HEK293 (cell line): ENCODE data around the gene MALSU1.

ENCODE experiments used
- CTCF ChIA-PET: fragments of 350-600 bp; formaldehyde crosslinking; extraction: SDS; loops from one replicate; lab custom pipeline; 2021; ENCODE audit warnings: antibody characterized with exemption; lab: Yijun Ruan, JAX
- POLR2A ChIA-PET: fragments of 300-600 bp; formaldehyde crosslinking; extraction: SDS; loops from one replicate; lab custom pipeline; 2020; ENCODE audit warnings: antibody characterized with exemption, inconsistent platforms; lab: Yijun Ruan, JAX
- H3K27ac ChIP-seq: fragments of 200-500 bp; sonication (Bioruptor generic); 2 replicates; pipeline ENCODE4 v1.5.1; 2014; ENCODE audit warnings: low read depth, low read length, control low read depth, inconsistent platforms; ENCODE audit errors: extremely low read depth
- H3K36me3 ChIP-seq, 2 experiments: fragments of 200-500 bp in 1 of 2; sonication (Bioruptor generic) in 1 of 2; 1 replicate in 1 of 2; 2 replicates in 1 of 2; pipeline ENCODE4 v1.5.1; 2014 to 2017; ENCODE audit warnings: inconsistent platforms in 2 of 2, low read length in 2 of 2; ENCODE audit not compliant: control insufficient read depth in 2 of 2, insufficient read depth in 1 of 2
- H3K4me1 ChIP-seq: fragments of 200-500 bp; sonication (Bioruptor generic); 2 replicates; pipeline ENCODE4 v1.5.1; 2014; ENCODE audit warnings: mild to moderate bottlenecking, low read length, inconsistent platforms; ENCODE audit not compliant: control insufficient read depth, insufficient read depth
- H3K4me3 ChIP-seq: 2 replicates; pipeline ENCODE4 v1.5.1; 2011; ENCODE audit warnings: low read depth, mild to moderate bottlenecking, control low read depth, low read length, moderate library complexity
- H3K9me3 ChIP-seq: fragments of 200-500 bp; sonication (Bioruptor generic); 2 replicates; pipeline ENCODE4 v1.5.1; 2014; ENCODE audit warnings: low read depth, low read length, inconsistent platforms; ENCODE audit not compliant: control insufficient read depth, insufficient read depth
- HOXD13 ChIP-seq: sonication (generic); formaldehyde crosslinking; IDR thresholded peaks from 2 replicates; pipeline ENCODE4 v1.8.0; 2022; ENCODE audit warnings: missing genetic modification reagents, borderline replicate concordance
- IKZF3 ChIP-seq: fragments of 450-650 bp; IDR thresholded peaks from 2 replicates; pipeline ENCODE4 v1.5.0; 2018; ENCODE audit warnings: missing biosample characterization, mild to moderate bottlenecking, missing genetic modification characterization, moderate library complexity
- MEIS1 ChIP-seq: sonication (generic); formaldehyde crosslinking; IDR thresholded peaks from 2 replicates; pipeline ENCODE4 v1.8.1; 2022; ENCODE audit warnings: missing genetic modification reagents, mild to moderate bottlenecking, borderline replicate concordance
- PRDM4 ChIP-seq: fragments of 450-650 bp; formaldehyde crosslinking; IDR thresholded peaks from 2 replicates; pipeline ENCODE4 v1.5.1; 2017; ENCODE audit warnings: missing biosample characterization, missing genetic modification characterization
- REPIN1 ChIP-seq: fragments of 450-650 bp; formaldehyde crosslinking; IDR thresholded peaks from 2 replicates; pipeline ENCODE4 v1.5.1; 2017; ENCODE audit warnings: missing biosample characterization, missing genetic modification characterization, low read depth
- TSHZ1 ChIP-seq: fragments of 450-650 bp; formaldehyde crosslinking; IDR thresholded peaks from 2 replicates; pipeline ENCODE4 v1.5.1; 2016; ENCODE audit warnings: missing biosample characterization, missing genetic modification characterization, borderline replicate concordance
- ZNF157 ChIP-seq: fragments of 450-650 bp; formaldehyde crosslinking; IDR thresholded peaks from 2 replicates; pipeline ENCODE4 v1.5.1; 2016; ENCODE audit warnings: missing biosample characterization, missing genetic modification characterization
- ZNF175 ChIP-seq: fragments of 450-650 bp; formaldehyde crosslinking; IDR thresholded peaks from 2 replicates; pipeline ENCODE4 v1.5.1; 2016; ENCODE audit warnings: missing biosample characterization, missing genetic modification characterization
- ZNF184 ChIP-seq: fragments of 450-650 bp; IDR thresholded peaks from 2 replicates; pipeline ENCODE4 v1.5.1; 2018; ENCODE audit warnings: missing biosample characterization, mild to moderate bottlenecking, missing genetic modification characterization
- ZNF202 ChIP-seq: fragments of 450-650 bp; formaldehyde crosslinking; IDR thresholded peaks from 2 replicates; pipeline ENCODE4 v1.5.1; 2016; ENCODE audit warnings: missing biosample characterization, missing genetic modification characterization, borderline replicate concordance
- ZNF366 ChIP-seq: fragments of 450-650 bp; formaldehyde crosslinking; conservative IDR thresholded peaks from 2 replicates; pipeline ENCODE4 v1.5.1; 2016; ENCODE audit warnings: missing biosample characterization, missing genetic modification characterization
- ZNF391 ChIP-seq: fragments of 450-650 bp; formaldehyde crosslinking; IDR thresholded peaks from 2 replicates; pipeline ENCODE4 v1.5.1; 2016; ENCODE audit warnings: low read depth, missing biosample characterization, missing genetic modification characterization, borderline replicate concordance
- ZNF398 ChIP-seq: fragments of 450-650 bp; formaldehyde crosslinking; IDR thresholded peaks from 2 replicates; pipeline ENCODE4 v1.5.1; 2017; ENCODE audit warnings: missing biosample characterization, missing genetic modification characterization
- ZNF600 ChIP-seq: fragments of 450-650 bp; formaldehyde crosslinking; IDR thresholded peaks from 2 replicates; pipeline ENCODE4 v1.5.1; 2016; ENCODE audit warnings: missing biosample characterization, missing genetic modification characterization
- ZNF624 ChIP-seq: fragments of 450-650 bp; formaldehyde crosslinking; IDR thresholded peaks from 2 replicates; pipeline ENCODE4 v1.5.1; 2017; ENCODE audit warnings: missing biosample characterization, missing genetic modification characterization
- ZNF629 ChIP-seq: fragments of 450-650 bp; formaldehyde crosslinking; IDR thresholded peaks from 2 replicates; pipeline ENCODE4 v1.5.1; 2017; ENCODE audit warnings: missing biosample characterization, missing genetic modification characterization
- ZNF692 ChIP-seq: fragments of 450-650 bp; formaldehyde crosslinking; IDR thresholded peaks from 2 replicates; pipeline ENCODE4 v1.5.1; 2016; ENCODE audit warnings: missing biosample characterization, missing genetic modification characterization
- ZNF843 ChIP-seq: fragments of 450-650 bp; formaldehyde crosslinking; IDR thresholded peaks from 2 replicates; pipeline ENCODE4 v1.5.1; 2016; ENCODE audit warnings: missing biosample characterization, missing genetic modification characterization
- ZSCAN30 ChIP-seq: fragments of 450-650 bp; IDR thresholded peaks from 2 replicates; pipeline ENCODE4 v1.5.1; 2018; ENCODE audit warnings: missing biosample characterization, mild to moderate bottlenecking, missing genetic modification characterization, moderate library complexity
- ZXDB ChIP-seq: fragments of 450-650 bp; formaldehyde crosslinking; IDR thresholded peaks from 2 replicates; pipeline ENCODE4 v1.5.1; 2016; ENCODE audit warnings: missing biosample characterization, missing genetic modification characterization
- TF ChIP-seq, protein P1 (sequence below): fragments of 450-650 bp; formaldehyde crosslinking; IDR thresholded peaks from 2 replicates; pipeline ENCODE4 v1.5.1; 2016; ENCODE audit warnings: missing biosample characterization, missing genetic modification characterization
- TF ChIP-seq, protein P2 (sequence below): fragments of 450-650 bp; formaldehyde crosslinking; conservative IDR thresholded peaks from 2 replicates; pipeline ENCODE4 v1.5.1; 2016; ENCODE audit warnings: low read depth, missing biosample characterization, missing genetic modification characterization

Gene MALSU1

GRCh38 chr7:23334482-23335056, 35.4 kb downstream of the MALSU1 start:
- Histone ChIP-seq H3K27ac (peak overlapping the region; percentile 64), H3K36me3 (peaks cover 33 to 56% of the 10 kb centered on the region in 2 experiments)
- CTCF ChIA-PET: interaction anchor here (0.6 to 1.6 kb wide), 3 partner anchors 12 to 262 kb away, joined by 3 to 4 read pairs (median 4); partner anchors contain the start of gene CCDC126
- TF ChIP-seq REPIN1 (tag by site-specific recombination) (no peak), MEIS1 (no peak; the same call in 1 of the 2 replicates), ZNF843 (peak; percentile 96), ZNF624 (tag by site-specific recombination) (no peak), ZXDB (peak; percentile 90), ZNF692 (tag by site-specific recombination) (peak; percentile 37; the same call in 1 of the 2 replicates), ZNF391 (tag by site-specific recombination) (0 out of 2 replicates have a peak, but pooled peaks have one; percentile 46), HOXD13 (peak; percentile 73; the same call in 1 of the 2 replicates), IKZF3 (tag by site-specific recombination) (0 out of 2 replicates have a peak, but pooled peaks have one; percentile 41), ZNF202 (no peak), ZNF157 (tag by site-specific recombination) (no peak), TSHZ1 (tag by site-specific recombination) (peak; percentile 82; the same call in 1 of the 2 replicates), PRDM4 (tag by site-specific recombination) (peak; percentile 64), ZNF366 (tag by site-specific recombination) (peak; percentile 37; the same call in 1 of the 2 replicates), ZNF184 (peak; percentile 55; the same call in 1 of the 2 replicates), ZNF175 (no peak), ZNF398 (tag by site-specific recombination) (peak; percentile 44; the same call in 1 of the 2 replicates), ZNF600 (peak; percentile 84; the same call in 1 of the 2 replicates), ZNF629 (tag by site-specific recombination) (peak; percentile 84), ZSCAN30 (no peak)
- TF ChIP-seq, protein P1, sequence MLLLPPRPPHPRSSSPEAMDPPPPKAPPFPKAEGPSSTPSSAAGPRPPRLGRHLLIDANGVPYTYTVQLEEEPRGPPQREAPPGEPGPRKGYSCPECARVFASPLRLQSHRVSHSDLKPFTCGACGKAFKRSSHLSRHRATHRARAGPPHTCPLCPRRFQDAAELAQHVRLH: peak; percentile 54
- TF ChIP-seq, protein P2, sequence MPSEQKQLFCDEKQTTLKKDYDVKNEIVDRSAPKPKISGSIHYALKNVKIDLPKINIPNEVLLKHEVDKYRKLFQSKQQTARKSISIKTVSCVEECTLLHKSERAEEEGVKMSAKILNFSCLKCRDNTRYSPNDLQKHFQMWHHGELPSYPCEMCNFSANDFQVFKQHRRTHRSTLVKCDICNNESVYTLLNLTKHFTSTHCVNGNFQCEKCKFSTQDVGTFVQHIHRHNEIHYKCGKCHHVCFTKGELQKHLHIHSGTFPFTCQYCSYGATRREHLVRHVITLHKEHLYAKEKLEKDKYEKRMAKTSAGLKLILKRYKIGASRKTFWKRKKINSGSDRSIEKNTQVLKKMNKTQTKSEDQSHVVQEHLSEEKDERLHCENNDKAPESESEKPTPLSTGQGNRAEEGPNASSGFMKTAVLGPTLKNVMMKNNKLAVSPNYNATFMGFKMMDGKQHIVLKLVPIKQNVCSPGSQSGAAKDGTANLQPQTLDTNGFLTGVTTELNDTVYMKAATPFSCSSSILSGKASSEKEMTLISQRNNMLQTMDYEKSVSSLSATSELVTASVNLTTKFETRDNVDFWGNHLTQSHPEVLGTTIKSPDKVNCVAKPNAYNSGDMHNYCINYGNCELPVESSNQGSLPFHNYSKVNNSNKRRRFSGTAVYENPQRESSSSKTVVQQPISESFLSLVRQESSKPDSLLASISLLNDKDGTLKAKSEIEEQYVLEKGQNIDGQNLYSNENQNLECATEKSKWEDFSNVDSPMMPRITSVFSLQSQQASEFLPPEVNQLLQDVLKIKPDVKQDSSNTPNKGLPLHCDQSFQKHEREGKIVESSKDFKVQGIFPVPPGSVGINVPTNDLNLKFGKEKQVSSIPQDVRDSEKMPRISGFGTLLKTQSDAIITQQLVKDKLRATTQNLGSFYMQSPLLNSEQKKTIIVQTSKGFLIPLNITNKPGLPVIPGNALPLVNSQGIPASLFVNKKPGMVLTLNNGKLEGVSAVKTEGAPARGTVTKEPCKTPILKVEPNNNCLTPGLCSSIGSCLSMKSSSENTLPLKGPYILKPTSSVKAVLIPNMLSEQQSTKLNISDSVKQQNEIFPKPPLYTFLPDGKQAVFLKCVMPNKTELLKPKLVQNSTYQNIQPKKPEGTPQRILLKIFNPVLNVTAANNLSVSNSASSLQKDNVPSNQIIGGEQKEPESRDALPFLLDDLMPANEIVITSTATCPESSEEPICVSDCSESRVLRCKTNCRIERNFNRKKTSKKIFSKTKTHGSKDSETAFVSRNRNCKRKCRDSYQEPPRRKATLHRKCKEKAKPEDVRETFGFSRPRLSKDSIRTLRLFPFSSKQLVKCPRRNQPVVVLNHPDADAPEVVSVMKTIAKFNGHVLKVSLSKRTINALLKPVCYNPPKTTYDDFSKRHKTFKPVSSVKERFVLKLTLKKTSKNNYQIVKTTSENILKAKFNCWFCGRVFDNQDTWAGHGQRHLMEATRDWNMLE (tag by site-specific recombination): no peak

More at GRCh38 chr7:23334482-23335056, 35.4 kb downstream of the MALSU1 start:
- no peaks in the 10 kb centered on the region; the same call in 1 of the 2 replicates for H3K9me3 ChIP-seq
- H3K4me3 ChIP-seq: no peak overlapping the region
- POLR2A ChIA-PET: interaction anchor here (0.6 to 1.4 kb wide), 6 partner anchors 13 to 196 kb away, joined by 3 to 7 read pairs (median 3); partner anchors contain the start of gene MALSU1
- H3K4me1 ChIP-seq: peaks cover 36% of the 10 kb centered on the region
